Endothelial cell of umbilical vein (primary cell): ENCODE results near the gene SLC25A18.

Source experiments
- CTCF ChIP-seq, 2 donors: IDR thresholded peaks; 1 replicate in 1 of 2; 2 replicates in 1 of 2; pipeline ENCODE4 v1.5.1; 2011; ENCODE audit warnings: low read length in 2 of 2, mild to moderate bottlenecking in 2 of 2, moderate library complexity in 2 of 2, control low read depth in 1 of 2, inconsistent platforms in 1 of 2, low read depth in 1 of 2; ENCODE audit not compliant: insufficient read depth in 1 of 2; ENCODE audit errors: extremely low read depth in 1 of 2
- POLR2A ChIP-seq: IDR thresholded peaks from 2 replicates; pipeline ENCODE4 v1.6.1; 2012; ENCODE audit warnings: low read depth, mild to moderate bottlenecking, control low read depth, low read length

- TF ChIP-seq POLR2A, result no peak
- TF ChIP-seq CTCF (IDR thresholded peaks at IDR 0.05; ENCODE audit: extremely low read depth in 1 of 2, insufficient read depth in 1 of 2, low read depth in 1 of 2, low read length in 2 of 2), result no peak
Observed at GRCh38 chr22:17629173-17629489, 65.8 kb downstream of the SLC25A18 start.
